Mesenteric fat pad (tissue), 1 donor: Measurements from ENCODE around the gene LRBA. TPM values are rescaled to one million over a fixed set of nuclear protein-coding genes. Genes with fewer than 3 reads are reported as not detected.
"Not testable (repeated sequence)": the region's sequence is repeated elsewhere in the genome, so short reads cannot be mapped to it uniquely, and the experiment has no call there.

Experiments used
- DNase-seq: peaks from one replicate; pipeline ENCODE4 v3.0.0-alpha.2; 2020; ENCODE audit warnings: low spot score
- total RNA-seq: library from RNA; stranded (reverse); fragmentation: NEBNext Ultra II Directional; extraction: Animal tissue kit (Norgen Biotek cat#: 25700); gene quantifications from one replicate; pipeline ENCODE4 v1.2.1, GENCODE V29; 2021
- donor health status: DM: yes; HTN: yes; CAD: no.

LRBA gene
- total RNA-seq, 1 donor from 2014 or later: 25.6 TPM

DNA sequence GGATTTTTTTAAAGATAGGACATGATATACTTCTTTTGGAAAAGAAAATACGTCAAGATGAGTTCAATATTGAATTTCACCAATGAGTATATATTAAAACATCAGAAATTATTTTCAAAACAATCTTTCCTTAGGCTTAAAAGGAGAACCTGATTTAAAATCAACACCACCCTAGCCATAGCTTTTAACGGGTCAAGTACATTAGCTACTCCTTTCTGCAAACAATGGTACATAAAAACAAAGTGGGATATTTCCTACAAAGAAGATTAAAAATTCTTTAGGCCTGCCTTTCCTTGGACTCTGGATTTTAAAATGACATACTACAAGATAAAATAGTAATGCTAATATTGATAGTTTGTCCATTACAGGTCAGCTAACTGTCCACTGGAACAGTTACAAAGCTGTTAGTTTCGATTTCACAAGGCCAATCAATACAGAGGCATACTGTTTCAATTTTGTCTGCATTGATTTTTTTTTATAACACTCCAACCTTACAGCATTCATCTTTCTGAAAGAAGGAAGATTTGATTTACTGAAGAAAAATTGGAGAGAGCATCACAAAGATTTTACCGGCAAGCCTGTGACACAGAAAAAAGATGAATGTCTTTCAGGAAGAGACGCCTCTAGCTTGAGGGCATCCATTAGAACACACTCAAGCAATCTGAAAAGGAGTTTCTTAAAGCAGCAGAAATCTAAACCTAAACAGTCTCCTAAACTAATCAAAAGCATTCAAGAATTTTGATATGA, 335.9 kb downstream of the LRBA start:
- DNase-seq: no peak

DNA sequence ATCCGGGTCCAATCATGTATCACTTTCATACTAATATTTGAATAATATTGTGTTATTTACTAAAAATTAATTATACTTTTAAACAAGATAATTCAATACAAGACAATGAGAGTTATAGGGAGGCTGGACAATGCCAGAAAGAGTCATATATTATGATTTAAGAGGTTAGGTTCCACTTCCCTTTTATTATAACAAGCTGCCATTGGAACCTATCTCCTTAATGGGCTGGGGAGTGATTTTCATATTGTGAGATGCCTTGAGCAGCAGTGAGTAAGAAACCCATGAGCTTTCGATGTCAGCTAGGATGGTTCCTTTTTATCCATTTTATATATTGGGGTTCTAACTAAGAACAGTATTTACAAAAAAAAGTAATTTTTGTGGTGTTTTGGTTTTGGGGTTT, 341.3 kb downstream of the LRBA start:
- no peak for DNase-seq

DNA sequence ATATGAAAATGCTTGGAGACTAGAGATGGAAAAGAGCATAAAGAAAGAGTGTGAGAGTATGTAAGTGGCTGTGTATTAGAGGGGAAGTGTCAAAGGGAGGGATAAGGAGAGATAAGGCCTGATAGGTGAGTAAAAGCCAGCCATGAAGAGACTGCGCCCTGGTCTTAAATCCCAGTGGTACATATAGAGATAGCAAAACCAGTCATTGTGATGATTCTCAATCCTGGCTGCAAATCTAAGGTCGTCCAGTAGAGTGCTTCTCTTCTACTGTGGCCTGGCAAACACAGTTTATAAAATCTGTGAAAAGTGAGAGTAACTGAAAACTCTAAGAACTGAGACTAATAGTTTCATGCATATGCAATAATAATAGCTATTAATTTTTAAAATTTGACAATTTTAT, 346.3 kb downstream of the LRBA start:
- no peak for DNase-seq

DNA sequence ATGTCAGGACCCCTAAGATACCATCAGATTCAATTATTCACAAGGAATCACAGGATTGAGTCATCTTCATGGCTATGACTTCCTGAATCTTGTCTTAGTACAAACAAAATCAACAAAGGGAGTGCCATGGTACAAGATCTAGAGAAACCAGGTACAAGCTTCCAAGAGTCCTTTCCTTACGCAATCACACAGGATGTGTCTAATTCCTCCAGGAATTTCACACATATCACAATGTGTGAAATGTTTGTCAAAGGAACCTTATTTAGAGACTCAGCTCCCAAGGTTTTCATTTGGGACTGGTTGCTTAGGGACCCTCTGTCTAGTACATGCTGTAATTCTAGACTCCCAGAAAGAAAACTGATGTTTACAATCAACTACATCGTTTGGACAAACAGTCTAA, 350.1 kb downstream of the LRBA start:
- no peak for DNase-seq

DNA sequence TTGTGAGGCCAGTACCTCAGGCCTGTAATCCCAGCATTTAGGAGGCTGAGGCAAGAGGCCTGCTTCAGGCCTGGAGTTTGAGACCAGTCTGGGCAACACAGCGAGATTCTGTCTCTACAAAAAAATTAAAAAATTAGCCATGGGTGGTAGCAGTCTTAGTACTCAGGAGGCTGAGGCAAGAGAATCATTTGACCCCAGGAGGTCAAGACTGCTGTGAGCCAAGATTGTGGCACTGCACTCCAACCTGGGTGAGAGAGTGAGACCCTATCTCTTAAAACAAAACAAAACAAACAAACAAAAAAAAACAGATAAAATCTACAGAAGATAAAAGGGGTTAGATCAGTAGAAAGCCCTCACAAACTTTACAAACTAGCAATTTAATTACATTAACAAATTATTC, 352.4 kb downstream of the LRBA start:
- DNase-seq: no peak

DNA sequence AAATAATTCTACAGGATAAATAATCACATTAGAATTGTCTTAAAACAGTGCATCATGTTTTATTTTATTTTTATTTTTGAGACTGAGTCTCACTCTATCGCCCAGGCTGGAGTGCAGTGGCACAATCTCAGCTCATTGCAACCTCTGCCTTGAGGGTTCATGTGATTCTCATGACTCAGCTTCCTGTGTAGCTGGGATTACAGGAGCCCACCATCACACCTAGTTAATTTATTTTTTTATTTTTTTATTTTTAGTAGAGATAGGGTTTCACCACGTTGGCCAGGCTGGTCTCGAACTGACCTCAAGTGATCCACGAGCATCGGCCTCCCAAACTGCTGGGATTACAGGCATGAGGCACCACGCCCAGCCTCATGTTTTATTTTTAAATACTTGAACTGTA, 353.5 kb downstream of the LRBA start:
- not testable (repeated sequence) for DNase-seq

DNA sequence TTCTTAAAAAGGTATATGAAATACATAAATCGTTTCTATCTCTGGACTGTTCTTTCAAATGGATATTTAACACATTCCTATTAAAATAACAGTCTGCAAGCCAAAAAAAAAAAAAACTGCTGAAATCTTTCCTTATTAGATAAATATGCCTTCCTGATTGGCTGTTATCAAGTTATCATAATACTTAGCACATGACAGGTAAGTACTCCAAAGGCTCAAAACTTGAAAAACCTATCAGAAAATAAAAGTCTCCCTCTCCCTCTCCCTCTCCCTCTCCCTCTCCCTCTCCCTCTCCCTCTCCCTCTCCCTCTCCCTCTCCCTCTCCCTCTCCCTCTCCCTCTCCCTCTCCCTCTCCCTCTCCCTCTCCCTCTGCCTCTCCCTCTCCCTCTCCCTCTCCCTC, 356.8 kb downstream of the LRBA start:
- DNase-seq: not testable (repeated sequence)

DNA sequence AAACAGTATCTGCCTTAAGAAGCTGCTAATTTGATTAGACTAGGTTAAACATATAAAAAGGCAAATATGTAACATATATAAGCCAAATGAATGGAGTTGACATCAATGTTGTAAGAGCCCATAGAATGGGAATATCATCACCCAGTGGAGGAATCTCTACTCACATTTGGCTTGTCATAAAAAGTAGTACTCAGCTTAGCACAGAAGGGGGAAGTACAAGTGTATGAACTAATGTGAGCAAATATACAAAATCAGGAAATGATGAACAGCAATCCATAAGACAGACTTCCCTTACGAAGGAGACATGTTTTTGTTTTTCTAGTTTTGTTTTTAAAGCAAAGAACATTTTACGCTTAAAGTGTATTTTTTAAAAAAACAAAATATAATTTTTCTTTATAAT, 358.2 kb downstream of the LRBA start:
- no peak for DNase-seq

DNA sequence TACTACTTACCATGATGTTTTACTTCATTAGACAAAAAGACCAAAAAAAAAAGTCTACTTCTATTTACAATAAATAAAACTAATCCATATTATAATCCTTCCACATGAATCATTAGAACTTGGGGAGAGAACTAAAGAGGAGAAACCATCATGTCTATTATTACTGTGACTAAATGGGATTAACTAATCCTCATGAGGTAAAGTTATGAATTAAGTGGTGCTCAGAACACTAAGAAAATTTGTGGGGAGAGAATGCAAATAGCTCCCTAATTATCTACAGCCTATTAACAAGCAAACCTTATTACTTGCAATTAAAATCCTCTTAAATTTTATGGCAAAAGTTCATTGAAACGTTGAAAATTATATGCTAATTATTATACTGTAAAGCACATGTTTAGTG, 364.3 kb downstream of the LRBA start:
- DNase-seq: no peak

DNA sequence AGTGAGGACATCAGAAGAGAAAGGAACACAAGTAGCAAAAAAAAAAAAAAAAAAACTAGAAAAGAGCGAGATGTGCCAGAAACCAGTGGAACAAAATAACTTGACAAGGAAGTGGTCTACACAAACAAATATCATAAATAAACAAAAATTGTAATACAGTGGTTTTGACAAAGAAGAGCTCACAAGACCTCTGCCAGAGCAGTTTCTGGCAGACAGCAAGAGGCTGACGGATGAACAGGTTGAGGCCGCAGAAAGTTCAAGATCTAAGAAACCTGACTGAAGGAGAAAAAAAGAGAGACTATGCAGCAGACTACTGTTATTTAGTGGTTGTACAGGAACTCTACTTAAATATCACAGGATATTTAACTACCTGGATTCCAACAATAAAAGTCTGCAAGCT, 367.0 kb downstream of the LRBA start:
- DNase-seq: no peak

DNA sequence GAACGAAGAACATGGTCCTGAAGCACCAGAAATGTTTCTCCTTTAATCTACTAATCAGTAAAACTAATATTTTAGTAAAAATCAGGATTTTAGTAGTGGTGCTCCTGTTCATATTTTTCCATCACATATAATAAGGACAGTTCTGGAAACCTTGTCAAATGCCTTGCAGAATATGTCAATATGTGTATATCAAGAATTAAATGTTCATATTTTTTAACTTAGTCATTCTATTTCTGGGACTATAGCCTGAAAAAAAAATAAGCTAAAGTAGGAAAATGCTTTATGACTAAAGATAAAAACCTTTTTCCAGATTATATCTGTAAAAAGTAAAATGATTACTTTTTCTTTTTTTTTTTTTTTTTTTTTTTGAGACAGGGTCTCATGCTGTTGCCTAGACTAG, 368.1 kb downstream of the LRBA start:
- DNase-seq: no peak

DNA sequence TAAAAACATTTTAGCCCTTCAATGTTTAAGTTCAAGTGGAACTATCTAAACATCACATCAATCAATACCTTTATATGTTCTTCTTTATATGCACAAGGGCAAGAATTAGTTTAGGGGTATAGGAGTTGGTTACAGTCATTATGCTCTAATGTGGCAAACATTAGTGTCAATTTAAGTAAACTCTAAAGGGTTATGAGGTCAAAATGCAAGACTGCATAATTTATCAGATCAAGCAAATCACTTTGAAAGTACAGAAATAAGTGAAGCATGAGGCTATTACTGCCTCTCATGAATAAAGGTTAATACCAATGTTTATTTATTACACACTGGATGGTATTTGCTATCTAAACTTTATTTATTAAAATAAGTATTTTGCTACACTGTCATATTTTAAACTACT, 373.5 kb downstream of the LRBA start:
- no peak for DNase-seq

DNA sequence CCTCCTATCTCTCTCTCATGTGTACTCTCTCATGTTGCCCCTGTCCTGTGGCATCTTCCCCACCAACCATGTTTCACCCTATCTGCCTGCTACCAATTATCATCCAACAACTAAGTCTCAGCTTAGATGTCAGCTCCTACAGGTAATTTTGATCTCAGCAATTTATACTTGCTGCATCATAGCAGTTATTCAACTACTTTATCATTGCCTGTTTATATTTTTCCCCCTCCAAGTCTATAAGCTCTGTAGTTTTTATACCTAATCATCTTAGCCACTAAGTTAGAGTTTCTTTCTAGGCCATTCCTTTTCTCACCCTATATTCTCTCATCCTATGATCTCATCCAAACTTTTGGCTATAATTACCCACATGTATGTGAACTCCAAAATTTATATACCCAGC, 382.4 kb downstream of the LRBA start:
- no peak for DNase-seq

DNA sequence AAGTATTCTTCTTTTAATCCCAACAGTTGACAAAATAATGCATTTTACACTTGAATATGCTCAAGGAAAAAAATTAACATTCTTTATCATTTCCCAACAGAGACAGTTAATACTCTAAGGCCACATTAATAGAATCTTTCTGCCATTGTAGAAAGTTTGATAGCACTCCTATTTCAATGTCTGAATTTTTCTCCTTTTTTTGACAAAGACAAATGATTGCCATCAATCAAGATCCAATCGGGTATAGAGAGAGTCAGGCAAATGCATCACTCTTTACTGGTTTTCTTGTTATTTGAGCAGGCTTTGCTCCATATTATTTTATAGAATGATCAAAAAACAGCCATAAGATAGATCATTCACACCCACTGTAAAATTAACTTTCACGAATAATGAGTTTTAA, 387.0 kb downstream of the LRBA start:
- DNase-seq: no peak

DNA sequence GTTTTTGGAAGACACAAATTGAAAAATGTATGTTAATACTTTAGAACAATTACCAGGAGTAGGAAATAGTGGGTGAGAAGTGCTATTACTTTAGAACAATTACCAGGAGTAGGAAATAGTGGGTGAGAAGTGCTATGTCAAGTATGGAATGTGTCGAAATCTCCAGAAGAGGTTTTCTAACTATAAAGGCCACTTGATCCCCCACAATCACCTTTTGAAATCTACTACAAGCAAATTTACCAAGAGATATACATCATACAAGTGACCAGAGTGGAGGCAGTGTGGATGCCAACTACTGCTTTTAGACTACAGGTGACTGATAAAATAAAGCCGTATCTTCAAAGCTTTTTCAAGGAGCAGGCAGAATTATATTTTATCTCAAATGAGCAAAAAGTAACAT, 390.1 kb downstream of the LRBA start:
- DNase-seq: no peak

DNA sequence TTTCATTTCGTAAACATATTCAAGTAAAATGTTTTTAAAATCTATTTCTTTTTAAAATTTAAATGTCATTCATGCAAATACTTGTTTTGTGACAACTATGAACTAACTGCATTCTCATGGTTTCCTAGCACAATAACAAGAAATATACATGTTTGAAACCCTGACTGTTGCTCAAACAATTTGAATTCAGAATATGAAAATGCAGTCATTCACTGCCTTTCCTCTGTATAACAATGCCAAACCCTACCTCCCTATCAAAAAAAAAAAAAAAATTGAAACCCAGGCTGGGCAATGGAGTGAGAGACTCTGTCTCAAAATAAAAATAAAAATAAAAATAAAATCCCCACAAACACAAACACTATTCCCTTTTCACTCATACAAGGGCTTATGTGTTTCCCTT, 391.0 kb downstream of the LRBA start:
- DNase-seq: no peak

DNA sequence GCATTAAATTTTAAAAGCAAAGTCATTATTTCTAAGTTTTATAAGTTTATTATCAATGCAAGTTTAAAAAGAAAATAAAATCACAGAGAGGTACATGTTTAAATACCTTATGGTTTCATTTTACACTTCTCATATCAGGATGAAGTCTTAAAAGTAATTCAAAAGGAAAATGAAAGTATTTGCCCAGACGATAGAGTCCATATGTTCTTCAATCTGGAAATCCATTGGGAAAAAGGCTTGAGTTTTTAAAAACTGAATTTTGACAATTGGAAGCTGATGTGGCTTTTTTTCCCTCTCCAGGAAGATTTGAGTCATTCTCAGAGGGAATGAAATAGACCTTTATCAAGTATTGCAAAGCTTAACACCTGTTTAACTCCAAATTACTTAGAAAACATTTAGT, 396.0 kb downstream of the LRBA start:
- DNase-seq: no peak

DNA sequence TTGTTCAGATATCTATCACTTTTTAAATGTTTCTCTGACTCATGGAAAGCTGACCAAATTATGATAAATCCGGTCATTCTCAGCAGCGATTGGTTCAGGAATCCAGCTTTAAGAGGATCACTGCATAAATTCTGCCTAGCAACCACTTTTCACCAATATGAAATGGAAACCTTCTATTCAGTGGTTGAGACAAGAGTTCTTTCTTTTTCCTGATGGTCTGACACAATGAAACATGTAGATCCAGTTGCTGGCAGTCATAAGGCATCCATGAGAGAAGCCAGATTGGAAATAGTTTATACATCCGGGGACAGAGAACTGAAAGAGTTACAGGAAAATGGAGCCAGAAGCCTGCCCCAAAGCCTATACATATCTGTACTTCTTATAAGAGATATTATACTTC, 406.0 kb downstream of the LRBA start:
- no peak for DNase-seq

DNA sequence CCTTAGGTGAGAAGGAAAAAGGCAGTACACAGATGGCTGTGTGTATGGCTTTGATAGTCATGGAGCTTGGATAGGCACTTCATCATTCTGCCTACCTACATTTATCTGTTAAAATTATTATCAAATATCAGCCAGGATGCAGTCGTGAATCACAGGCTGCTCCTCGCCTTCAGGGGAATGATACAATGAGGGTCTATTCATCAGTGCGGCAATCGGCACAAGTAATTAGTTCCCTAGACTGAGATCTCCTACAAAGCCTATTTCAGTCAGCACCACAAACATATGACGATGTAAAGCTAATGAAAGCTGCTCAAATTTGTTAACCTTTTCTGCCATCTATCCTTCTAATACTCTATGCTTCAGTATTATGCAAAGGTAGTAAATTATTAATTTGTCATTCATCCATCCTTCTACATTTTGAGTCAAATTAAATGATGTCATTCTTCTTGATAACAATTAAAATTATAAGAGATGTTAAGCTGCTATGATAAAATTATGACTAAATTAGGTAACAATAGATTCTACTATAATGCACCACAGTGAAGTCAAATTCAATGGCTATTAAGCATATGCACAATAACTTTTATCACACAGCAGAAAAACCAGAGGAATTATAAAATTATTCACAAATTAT, 414.2 kb downstream of the LRBA start:
- DNase-seq: no peak

DNA sequence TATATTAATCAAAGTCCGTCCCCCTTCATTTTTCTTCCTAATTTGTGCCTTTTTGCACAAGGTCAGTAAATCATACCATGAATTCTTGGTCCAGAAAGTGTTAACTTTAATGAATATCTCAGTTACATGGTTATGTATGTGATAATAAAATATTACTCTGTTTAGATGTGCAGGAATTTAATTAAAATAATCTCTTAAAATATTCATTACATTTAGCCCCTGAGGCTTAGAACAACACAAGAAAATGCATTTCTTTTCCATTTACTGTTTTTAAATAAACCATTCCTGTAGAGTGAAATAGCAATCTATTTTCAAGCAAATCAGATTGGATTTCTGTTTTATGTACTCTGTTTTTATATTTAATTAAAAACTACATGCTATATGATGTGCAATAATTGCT, 415.5 kb downstream of the LRBA start:
- DNase-seq: no peak

DNA sequence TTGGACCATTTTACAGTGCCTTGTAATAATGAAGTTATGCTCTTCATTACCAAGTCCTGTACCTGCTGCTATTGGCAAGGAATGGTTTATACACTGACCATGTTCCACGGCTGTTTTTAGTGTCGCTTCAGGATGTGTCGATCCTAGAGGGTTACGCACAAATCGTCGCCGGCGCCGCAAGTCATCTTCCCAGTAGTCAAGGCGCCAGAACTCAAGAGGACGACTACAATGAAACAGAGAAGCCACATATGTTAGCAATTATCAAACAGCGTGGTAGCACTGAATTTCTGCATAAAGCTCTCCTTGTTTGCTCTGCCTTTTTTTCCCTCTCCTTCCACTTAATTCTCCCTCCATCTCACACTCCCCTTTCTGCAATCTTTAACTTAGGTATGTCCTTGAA, 416.2 kb downstream of the LRBA start:
- no peak for DNase-seq

DNA sequence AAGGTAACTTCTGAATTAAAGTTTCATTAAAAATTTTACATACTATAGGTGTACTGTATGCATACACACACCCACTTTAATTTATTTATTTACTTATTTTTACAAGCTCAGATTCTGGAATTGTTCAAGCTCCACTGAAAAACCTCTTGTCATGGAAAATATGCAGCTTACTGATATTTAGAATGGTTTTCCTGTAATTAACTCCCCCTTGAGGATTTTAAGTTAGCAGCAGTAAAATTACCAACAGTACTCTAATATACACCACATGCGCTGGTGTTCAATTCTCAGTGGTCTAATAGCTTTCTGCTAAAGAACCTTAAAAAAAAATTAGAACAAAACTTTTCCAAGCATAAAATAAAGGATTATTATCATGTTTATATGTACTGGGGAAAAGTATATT, 421.1 kb downstream of the LRBA start:
- DNase-seq: no peak

DNA sequence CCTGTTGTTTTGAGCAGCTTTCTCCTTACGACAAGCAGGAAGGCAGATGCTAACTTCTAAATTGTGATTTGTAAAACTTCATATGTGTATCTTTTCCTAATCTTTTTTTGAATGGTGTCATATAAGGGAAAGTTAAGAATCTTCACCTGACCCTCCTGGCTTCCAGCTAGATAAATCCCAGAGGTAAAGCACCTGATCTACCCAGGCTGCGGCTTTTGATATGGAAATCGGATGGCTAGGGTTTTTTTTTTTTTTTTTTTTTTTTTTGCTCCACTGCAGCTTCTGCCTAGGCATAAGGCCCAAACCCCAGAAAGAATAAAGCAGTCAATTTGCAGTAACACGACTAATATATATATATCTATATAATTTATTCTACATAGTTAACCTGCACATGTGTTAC, 423.2 kb downstream of the LRBA start:
- no peak for DNase-seq
